GM21528 (cell line): ENCODE measurements around the gene FAM222B.

Experiments used
- ATAC-seq: cut with Tn5 transposase; IDR thresholded peaks from one replicate; pipeline ENCODE4 v1.9.1; 2021; ENCODE audit warnings: mild to moderate bottlenecking, moderate library complexity; ENCODE audit not compliant: unreplicated experiment, low FRiP score

The FAM222B gene

DNA sequence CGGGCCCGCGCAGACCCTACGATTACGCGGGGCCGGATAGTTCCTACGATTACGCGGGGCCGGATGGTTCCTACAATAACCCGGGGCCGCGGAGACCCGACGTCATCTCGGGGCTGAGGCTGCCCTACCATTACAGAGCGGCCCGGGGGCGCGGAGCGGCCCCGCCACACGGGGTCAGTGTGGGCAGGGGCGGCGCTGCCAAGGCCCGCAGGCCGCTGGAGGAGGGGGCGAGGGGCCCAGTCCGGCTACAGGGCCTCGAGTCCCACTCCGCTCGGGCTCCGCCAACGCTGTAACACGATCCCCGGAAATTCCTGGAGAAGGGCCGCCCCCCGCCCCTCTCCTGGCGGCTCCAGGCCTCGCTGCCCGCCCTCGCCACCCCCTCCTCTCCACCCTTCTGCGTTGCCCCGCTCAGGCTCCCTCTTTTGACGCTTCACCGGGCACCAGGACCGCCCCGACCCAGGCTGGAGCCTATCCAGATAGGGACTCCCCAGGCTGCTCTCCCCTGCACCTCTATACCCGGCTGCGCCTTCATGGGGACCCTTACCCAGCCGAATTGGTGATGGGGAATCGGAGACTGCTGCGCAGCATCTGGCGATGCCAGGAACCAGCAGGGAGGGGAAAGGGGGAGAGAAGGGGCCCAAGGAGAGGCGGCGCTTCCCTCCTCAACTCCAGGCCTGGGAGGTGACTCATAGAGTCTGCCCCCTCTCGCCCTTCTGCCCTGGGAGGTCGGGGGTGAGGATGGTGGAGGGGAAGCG is 124.8 kb downstream of the FAM222B start, which contains the start of gene RAB34:
TSS of gene RAB34 (minus strand) at position 291 of the 755 bp plus-strand sequence. CDS start 602 bp downstream, outside the sequence.
- no peak for ATAC-seq

DNA sequence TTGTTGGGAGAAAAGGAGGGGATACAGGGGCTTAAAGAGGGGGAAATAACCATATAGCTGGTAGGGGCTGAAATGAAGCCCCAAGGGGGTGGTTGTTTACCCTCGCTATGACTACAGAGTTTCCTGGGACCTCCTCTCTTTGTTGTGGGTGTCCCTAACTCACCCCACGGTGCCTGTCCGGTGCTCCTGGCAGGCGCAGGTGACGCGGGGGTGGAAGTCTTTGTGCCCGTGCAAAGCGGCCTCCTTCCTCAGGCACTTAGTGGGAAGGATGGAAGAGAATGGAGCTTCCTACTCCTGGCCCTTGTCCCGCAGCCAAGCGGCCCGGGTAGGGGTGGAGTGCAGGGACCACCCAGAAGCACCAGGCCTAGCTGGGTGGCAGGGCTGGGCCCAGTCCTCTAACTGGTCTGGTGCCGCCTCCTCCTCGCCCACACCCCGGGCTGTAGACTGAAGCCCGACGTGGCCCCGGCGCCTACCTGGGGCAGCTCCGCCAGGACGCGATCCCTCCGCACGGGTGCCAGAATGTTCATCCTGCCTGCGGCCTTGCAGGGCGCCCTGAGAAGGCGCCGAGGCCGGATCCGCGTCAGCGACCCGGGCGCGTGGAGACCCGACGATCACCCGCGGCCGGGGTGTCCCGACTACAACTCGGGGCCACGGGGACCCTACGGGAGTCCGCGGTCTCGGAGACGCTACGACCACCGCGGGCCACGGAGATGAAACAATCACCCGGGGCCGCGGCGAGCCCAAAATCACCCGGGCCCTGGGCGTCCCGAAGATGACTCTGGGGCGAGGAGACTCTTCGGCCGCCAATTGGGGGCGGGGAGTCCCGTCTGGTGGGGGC is 125.6 kb downstream of the FAM222B start:
- ATAC-seq = no peak

DNA sequence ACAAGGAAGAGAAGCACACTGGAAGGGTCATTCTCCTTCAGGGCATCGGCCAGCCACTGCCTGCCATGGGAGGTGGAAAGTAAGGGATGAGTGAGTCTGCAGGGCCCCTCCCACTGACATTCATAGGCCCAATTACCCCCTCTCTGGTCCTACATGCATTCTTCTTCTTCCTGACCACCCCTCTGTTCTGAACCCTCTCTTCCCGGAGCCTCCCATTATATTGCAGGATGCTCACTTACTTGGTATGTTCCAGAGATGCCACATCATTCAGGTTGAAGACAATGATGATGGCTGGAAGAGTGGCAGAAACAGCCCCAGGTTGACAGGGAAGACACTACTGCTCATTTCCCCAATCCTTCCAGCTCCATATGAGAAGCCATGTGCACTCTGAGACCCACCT is 127.4 kb downstream of the FAM222B start:
- ATAC-seq = no peak

DNA sequence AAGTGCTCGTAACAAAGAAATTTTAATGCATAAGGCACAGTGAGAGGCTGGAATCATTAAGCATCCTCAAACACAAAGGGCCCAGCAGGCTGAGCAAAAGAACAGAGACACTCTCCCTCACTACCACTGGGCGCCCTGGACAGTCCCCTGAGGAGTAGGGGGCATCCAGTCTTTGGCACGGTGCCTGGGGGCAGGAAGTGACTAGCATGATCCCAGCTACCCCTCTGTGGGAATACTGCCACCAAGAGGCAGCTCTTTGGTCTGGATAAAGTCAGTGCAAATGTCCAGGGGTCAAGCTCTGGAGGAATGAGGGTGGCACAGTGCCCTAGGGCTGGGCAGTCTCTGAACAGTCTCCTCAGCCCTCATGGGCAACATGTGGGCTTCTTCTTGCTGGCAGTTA is 128.3 kb downstream of the FAM222B start:
- no peak for ATAC-seq

DNA sequence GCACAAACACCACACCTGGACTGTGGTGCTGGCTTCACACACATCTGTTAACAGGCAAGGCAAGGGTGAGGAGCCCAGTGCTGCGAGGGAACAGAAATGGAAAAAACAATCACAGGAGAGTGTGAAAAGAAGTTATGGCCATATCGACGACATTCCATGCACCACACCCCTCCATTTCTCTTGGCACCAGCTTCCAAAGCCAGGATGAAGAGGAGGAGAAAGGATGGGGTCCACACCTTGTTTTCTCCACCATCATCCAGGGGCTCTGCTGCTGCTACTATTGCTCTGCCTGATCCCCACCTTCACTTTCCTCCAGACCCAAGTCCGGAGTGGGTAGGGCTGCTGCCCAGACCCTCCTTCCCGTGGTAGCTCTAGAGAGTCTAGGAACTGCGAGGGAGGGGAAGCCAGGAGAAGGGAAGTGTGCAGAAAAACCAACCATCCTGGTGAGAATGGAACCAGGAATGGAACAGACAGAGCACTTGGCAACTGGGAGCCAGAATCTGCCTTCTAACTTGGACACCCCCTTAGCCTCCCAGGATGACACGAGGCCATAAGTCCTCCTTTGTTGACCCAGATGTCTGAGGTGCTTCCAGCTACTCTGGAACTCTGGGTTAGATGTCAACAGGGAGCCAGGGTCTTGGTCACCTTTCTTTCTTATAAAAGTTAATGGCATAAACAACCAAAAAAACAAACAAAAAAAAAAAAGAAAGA is 129.7 kb downstream of the FAM222B start:
- ATAC-seq = no peak

DNA sequence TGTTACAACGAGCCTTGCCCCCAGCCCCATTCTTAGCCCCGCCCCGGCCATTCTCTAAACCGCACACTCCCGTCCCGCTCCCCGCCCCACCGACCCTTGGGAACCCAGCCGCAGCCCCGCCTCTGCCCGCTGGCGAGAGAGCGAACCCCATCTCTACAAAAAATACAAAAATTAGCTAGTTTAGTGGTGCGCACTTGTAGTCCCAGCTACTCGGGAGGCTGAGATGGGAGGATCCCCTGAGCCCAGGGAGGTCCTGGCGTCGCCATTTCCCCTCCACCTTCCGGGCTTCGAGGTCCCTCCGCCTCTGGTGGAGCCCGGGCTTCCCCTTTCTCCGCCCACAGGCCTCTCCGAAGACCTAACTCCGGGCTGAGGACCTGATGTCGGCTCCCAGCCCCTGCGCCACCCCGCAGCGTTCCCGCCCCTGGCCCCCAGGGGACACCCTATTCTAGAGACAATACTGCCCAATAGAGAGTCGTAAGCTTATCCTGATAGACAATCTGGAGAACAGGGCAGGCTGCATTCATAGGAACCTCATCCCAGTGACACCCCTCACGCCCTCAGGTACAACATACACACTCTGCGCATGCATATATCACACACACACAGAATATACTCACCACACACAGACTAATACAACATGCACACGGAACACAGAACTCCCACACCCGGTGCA is 130.4 kb downstream of the FAM222B start:
- peak; percentile 10 for ATAC-seq

DNA sequence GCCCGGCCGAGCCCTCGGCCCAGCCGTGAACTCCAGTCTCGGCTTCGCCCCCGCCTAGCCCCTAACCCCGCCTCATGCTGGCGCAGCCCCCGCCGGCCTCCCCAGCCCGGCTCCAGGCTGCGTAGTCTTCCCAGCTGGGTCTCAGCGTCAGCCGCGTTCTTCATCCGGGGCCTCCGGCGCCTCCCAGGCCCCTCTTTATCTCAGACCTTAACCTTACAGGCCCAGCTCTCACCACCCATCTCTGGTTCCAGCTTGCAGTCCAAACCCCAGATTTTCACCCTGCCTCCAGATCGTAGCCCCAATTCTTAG is 130.9 kb downstream of the FAM222B start, which contains the start of gene PROCA1:
TSS of gene PROCA1 (minus strand) at position 166 of the 309 bp plus-strand sequence. CDS start 228 bp downstream, outside the sequence.
- ATAC-seq = peak; percentile 35

DNA sequence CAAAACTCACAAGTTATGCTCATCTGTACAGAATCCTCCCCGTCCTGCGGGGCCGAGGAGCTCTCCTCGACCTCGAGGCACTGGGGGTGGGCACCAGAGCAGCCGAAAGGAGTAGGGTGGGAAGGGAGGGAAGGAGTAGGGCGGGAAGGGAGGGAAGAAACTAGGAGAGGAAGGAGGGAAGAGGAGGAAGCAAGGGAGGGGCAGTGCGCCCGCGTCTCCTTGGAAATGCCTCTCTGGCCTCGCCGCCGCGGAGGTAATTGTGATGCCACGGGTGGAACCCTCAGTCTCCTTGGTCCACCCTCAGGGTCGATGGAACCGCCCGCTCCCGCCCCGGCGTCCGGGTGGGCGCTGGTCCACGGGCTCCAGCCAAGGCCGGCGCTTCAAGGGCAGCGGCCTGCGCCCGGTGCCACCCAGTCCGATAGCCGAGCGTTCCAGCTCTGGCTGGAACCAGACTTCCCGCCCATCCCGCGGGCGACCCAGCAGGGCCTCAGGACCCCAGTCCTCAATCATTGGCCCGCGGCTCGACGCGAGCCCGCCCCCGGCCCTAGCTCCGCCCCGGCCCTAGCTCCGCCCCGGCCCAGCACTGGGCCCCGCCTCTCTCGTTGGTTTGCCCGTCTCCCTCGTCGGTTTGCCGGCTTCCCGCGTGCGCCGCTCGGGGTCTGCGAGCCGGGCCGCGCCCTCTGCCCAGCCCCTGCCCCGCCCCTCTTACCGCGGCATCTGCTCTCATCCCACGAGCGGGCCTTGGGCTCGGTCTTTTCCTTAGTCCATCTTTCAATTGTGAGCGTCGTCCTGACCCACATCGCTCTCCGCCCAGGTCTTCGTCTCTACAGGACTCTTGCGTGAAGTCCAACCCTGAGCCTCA is 131.5 kb downstream of the FAM222B start:
- ATAC-seq = peak; percentile 74

DNA sequence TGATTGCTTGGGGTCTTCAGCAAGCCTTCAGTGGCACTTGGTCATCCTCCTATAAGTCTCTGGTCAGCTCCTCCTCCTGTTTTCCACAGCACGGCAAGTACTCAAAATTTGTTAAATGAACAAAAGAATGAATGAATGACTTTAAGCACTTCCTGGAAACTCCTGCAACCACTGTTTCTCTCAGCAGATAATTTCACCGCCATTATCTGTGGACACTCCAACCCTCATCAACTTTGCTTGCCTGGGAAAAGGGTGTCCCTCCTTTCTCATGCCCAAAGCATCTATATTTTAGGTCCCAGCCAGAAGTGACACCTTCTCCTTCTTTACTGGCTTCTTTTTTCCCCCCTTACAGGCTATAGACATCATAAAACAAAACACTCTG is 135.3 kb downstream of the FAM222B start:
- ATAC-seq = no peak

DNA sequence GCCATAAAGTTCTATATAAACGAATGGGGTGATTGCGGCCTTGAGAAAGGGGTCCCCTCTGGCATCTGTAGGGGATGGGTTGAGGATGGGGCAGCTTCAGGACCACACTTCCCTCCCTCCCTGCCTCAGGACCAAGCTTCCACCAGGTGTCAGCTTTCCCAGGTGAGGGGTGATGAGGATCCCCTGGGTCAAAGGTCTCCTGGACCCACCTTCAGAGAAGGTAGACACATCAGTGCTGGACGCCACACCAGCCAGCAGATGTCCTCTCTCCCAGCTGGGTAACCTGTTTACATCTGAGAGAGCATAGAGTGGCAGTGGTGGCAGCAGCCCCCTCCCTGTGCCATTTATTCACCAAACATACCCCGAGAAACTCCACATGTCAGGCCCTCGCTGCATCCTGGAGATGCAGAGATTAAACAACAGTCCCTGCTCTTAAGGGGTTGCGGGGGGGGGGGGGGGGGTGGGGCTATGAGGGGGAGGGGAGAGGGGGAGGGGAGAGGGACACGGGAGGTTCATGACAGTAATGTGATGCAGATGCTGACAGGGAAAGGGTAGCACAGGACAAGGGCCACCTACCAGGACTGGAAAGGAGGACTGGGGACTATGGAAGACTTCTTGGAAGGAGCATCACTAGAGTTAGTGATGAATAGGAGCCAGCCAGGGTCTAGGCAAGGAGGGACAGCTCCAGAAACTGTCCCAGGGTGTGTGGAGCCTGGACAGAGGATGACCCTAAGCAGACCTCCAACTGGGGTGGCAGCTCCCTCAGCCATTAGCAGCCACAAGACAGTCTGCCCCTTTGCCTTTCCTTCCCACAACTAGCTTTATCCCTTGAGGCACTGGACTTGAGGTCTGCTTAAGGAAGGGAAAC is 135.9 kb downstream of the FAM222B start:
- ATAC-seq = no peak
